Stomach smooth muscle (tissue), 2 donors: ENCODE data around the gene KIAA0753.

Experiments used
- H3K27ac ChIP-seq: one replicate; pipeline ENCODE4 v1.7.0; 2013; ENCODE audit warnings: mild to moderate bottlenecking, low read length, inconsistent platforms
- H3K27me3 ChIP-seq, 2 donors: one replicate each; pipeline ENCODE4 v1.7.0; 2013; ENCODE audit warnings: low read length in 2 of 2; ENCODE audit not compliant: insufficient read depth in 2 of 2, control insufficient read depth in 1 of 2
- H3K36me3 ChIP-seq, 2 donors: one replicate each; pipeline ENCODE4 v1.7.0; 2013; ENCODE audit warnings: low read length in 2 of 2; ENCODE audit not compliant: control insufficient read depth in 2 of 2, insufficient read depth in 2 of 2
- H3K4me1 ChIP-seq: one replicate; pipeline ENCODE4 v1.7.0; 2013; ENCODE audit warnings: low read length; ENCODE audit not compliant: control insufficient read depth, insufficient read depth
- H3K4me3 ChIP-seq, 2 donors: one replicate each; pipeline ENCODE4 v1.7.0; 2013; ENCODE audit warnings: low read length in 2 of 2
- H3K9ac ChIP-seq, 2 donors: one replicate each; pipeline ENCODE4 v1.7.0; 2013; ENCODE audit warnings: low read length in 2 of 2, mild to moderate bottlenecking in 1 of 2
- H3K9me3 ChIP-seq, 2 donors: one replicate each; pipeline ENCODE4 v1.7.0; 2013; ENCODE audit warnings: low read length in 2 of 2; ENCODE audit not compliant: control insufficient read depth in 2 of 2
- donor health status: healthy.
- donor health status: Pancreatic carcinoma.

Gene KIAA0753

DNA sequence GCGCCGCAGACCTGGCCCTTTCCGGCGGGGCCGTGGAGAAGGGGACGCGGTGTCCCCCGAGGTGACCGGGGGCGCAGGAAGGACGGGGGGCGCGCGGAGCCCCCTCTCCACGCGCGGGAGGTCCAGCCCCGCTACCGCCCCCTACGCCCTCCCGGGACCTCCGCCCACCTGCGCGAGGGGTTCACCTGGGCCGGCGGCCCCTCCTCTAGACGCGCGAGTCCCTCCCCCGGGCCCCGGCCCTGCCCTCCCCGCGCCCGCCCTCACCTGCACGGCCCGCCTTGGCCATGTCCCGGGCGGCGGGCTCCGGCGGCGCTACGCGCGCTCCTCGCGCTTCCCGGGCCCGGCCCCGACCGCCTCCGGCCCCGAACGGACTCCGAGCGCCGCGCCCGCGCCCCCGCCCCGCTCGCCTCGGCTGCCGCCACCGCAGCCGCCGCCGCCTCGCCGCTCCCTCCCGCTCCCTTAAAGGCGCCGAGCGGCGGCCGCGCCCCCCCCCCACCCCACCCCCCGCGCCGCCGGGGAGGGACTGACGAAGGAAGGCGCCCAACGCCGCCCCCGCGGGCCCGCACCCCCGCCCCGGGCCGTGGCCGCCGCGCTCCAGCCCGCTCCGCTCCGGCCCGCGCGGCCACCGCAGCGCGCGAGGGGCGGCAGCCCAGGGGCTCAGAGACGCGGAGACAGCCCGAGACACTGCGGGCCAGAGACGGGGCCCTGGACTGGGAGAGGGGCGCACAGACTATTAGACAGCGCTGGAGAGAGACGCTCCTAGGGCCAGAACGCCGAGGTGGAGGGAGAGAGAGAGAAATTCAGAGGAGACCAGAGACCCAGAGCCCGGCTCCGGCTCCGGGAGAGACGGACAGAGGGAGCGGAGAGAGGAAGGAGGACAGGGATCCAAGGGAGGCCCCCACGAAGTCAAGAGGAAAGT, 84.1 kb downstream of the KIAA0753 start, which contains the start of gene PITPNM3:
TSS of gene PITPNM3 (minus strand) at position 435 of the 919 bp plus-strand sequence. CDS start at position 286, 149 bp downstream.
- peak within 1 kb of the TSS; percentile 71 to 86 for H3K9ac ChIP-seq
- peaks cover 2 to 9% of the 10 kb centered on the region in 2 donors for H3K27me3 ChIP-seq
- H3K4me3 ChIP-seq, result peak within 1 kb of the TSS; percentile 54 to 82
- peak within 1 kb of the TSS; percentile 93 for H3K27ac ChIP-seq
- H3K4me1 ChIP-seq, result peaks cover 38% of the 10 kb centered on the region
- H3K36me3 ChIP-seq, result no peaks in the 10 kb centered on the region
- no peaks in the 10 kb centered on the region for H3K9me3 ChIP-seq

DNA sequence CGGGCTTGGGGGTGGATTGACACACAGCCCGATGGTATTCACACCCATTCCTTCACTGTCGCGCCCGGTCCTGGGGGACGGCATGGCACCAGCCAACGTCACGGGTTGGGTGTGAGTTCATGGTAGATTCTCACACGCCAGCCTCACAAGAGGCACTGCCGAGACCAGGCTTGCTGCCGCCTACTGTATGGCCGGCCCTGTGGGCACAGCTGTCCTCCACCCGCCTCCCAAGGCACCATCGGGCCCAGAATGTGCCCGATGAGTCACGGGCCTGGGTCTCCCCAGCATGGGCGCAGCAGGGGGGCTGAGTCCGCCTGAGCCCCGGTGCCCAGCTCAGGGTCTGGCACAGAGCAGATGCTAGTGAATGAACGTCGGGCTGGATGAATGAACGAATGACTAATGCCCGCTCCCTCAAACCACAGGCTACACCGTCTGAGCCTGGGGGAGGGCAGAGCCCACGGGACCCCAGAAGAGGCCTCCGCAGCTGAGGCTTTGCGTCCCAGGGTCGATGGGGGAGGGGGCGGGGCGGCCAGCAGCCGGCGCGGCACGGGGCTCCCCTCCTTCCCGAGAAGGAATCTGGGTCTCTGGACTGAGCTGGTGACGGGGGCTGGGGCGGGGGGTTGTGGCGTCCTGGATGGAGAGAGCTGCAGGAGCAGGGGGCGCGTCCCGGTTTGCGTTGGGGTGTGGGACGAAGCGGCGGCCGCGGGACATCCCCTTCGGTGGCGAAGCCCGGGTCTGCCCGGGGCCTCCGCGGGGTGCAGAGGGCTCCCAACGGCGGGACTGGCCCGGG, 85.0 kb downstream of the KIAA0753 start:
- H3K4me1 ChIP-seq, result peaks cover 41% of the 10 kb centered on the region
- H3K27ac ChIP-seq, result peak overlapping the region; percentile 93
- H3K27me3 ChIP-seq, result peaks cover 2 to 9% of the 10 kb centered on the region in 2 donors
- H3K9ac ChIP-seq, result peak overlapping the region; percentile 71 to 78
- peak overlapping the region; percentile 54 to 82 for H3K4me3 ChIP-seq
- no peaks in the 10 kb centered on the region for H3K36me3 ChIP-seq
- H3K9me3 ChIP-seq, result no peaks in the 10 kb centered on the region

DNA sequence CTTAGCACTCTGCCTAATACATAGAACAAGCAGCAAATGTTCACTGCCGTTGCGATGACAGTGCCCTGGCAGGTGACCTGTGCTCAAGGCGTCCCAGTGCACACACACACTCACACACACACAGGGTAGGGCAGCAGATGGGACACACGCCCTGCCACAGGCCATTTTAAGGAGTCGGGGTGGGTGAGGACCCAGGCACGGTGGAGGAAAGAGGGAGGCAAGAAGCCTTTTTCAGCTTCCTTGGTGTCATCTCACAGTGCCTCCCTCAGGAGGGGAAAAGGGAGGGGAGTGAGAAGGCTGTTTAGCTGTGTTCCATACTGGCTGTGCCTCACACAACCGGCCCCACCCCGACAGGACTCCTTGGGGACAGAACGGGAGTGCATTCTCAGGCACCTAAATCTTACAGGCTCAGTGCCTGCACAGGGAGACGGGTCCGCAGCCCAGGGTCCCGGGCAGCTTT, 85.6 kb downstream of the KIAA0753 start:
- no peaks in the 10 kb centered on the region for H3K36me3 ChIP-seq
- H3K4me1 ChIP-seq, result peaks cover 48% of the 10 kb centered on the region
- H3K9me3 ChIP-seq, result no peaks in the 10 kb centered on the region
- H3K9ac ChIP-seq, result peak overlapping the region; percentile 71 to 78
- peaks cover 2 to 9% of the 10 kb centered on the region in 2 donors for H3K27me3 ChIP-seq
- H3K4me3 ChIP-seq, result peak overlapping the region; percentile 54 to 82
- peak overlapping the region; percentile 93 for H3K27ac ChIP-seq

DNA sequence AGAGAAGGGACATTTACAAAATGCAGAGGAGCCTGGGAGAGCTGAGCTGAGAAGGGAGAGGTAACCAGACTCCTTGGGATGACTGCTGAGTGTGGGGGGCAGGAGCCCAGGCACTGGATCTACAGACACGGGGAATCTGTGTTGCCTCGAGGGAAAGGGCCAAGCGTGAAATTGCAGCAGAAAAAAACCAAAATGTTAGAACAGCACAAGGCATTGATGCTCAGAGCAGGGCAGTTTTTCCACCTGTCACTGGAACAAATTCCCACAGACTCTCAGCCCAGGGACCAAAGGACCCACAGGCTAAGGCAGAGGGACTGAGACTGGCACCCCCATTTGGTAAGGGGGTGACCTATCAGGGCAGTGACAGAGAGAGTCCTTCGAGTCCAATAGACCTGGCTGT, 86.2 kb downstream of the KIAA0753 start:
- Histone ChIP-seq H3K9ac (peak overlapping the region; percentile 71 to 78), H3K4me3 (peak overlapping the region; percentile 54 to 82), H3K4me1 (peaks cover 53% of the 10 kb centered on the region), H3K27ac (peak overlapping the region; percentile 93), H3K36me3 (no peaks in the 10 kb centered on the region), H3K9me3 (no peaks in the 10 kb centered on the region), H3K27me3 (peaks cover 2 to 9% of the 10 kb centered on the region in 2 donors)

DNA sequence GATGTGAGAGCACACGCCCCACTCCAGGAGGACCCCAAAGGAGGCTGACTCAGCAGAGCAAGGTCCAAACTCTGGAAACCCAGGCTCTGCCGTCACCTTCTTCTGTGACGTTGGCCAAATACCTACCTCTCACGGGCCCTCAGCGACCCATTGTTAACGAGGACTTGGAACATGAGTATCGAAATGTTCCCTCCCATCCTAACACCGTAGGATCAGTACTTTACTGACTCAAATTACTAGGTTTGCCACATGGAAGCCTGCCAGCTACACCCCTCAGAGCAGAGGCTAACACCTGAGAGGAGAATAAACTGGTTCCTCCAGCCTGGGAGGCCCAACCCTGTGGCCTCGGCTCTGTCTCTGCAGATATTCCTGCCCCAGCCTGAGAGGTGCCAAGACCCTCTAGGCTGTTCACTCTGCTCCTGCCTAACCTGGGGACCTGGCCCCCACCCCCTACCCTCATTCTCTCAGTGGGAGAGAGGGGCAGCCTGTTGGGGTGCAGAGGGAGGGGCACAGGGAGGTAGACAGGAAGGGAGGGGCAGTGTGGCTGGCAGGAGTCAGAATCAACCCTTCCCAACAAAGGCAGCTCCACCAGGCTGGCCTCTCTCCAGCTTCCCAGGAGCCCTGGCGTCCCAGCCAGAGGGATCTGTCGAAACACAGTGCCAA, 88.5 kb downstream of the KIAA0753 start:
- Histone ChIP-seq H3K4me1 (peaks cover 73% of the 10 kb centered on the region), H3K4me3 (peak overlapping the region in 1 of 2 donors; percentile 59), H3K27ac (peak overlapping the region; percentile 93), H3K36me3 (no peaks in the 10 kb centered on the region), H3K9ac (peak overlapping the region; percentile 51 to 74), H3K9me3 (no peaks in the 10 kb centered on the region), H3K27me3 (peaks cover 2 to 9% of the 10 kb centered on the region in 2 donors)

DNA sequence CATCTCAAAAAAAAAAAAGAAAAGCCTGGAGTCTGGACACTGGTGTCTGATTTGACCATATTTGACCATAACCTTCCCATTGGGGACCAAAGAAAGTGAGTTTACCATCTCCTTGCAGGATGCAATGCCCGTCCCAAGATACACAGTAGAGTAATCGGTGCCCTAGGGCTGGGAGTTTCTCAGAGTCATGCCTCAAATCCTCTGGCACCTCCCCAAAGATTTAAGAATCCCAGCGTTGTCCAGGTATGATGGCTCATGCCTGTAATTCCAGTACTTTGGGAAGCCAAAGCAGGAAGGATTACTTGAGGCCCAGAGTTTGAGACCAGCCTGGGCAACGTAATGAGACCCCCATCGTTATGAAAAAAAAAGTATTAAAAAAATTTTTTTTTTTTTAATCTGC, 89.2 kb downstream of the KIAA0753 start:
- Histone ChIP-seq H3K4me1 (peaks cover 79% of the 10 kb centered on the region), H3K4me3 (no peak overlapping the region), H3K9me3 (no peaks in the 10 kb centered on the region), H3K27me3 (peaks cover 2 to 9% of the 10 kb centered on the region in 2 donors), H3K27ac (peak overlapping the region; percentile 93), H3K9ac (no peak overlapping the region), H3K36me3 (no peaks in the 10 kb centered on the region)

DNA sequence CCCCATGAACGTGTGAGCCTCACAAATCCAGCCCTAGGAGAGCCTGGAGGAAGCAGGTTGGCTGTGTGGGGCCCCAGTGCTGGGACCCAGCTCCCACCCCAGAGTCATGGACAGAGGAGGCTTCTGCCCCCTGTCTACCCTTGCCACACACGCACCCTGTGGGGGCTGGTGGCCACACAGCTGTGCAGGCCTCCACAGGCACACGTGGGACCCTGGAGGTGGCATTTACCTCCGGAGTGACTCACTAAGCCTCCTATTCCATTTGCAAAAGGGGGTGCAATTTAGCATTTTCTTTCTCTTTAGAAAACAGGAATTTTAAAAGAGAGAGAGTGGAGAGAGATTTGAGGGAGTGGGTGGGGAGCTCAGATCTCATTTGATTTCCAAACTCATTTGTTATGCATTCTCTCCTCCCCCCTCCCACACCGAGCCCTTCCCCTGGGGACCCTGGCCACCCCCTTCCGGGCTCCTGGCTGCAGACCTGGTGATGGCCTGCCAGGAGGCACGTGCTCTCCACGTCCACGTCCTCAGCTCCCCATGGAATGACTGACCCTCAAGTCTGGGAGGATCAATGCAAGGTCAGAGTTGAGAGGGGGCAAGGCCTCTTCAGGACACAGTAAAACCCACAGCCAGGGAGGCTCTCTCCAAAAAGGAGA, 91.0 kb downstream of the KIAA0753 start:
- Histone ChIP-seq H3K4me1 (peaks cover 86% of the 10 kb centered on the region), H3K4me3 (peak overlapping the region in 1 of 2 donors; percentile 40), H3K27ac (peak overlapping the region; percentile 98), H3K9ac (peak overlapping the region; percentile 65 to 75), H3K9me3 (no peaks in the 10 kb centered on the region), H3K36me3 (no peaks in the 10 kb centered on the region), H3K27me3 (peaks cover 0 to 2% of the 10 kb centered on the region in 2 donors)

DNA sequence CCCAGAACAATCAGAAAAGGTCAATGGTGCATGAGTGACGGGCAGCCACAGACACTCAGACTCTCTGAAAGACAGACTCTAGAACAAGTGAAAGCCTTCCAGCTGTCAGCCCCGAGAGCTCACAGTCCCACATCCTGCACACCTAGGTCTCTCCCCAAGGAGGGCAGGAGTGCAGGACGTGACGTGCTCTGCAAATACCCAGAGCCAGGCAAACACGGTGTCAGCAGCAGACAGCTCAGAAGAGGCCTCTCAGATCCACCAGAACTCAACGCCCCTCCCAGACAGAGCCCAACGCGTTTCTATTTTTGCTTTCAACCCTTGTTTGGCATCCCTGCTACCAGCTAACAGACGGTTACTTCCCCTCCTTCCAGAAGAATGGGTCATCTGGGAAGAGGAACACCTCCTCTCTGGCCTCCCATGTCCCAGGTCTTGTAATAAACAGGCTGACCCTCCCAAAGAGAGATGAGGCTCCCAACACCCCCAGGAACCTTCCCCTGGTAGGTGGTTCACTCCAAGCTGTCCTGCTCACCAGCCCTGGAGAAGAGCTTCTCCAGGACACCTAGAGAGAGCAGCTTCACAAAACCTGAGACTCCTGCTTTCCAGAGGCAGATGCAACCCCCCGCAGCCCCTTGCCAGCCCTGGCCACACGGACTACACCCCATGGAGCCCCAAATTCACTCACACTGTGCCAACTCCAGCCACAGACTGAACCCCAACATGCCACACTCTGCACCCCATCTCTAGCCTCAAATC, 91.8 kb downstream of the KIAA0753 start:
- Histone ChIP-seq H3K4me3 (peak overlapping the region in 1 of 2 donors; percentile 40), H3K9ac (peak overlapping the region; percentile 65 to 76), H3K4me1 (peaks cover 80% of the 10 kb centered on the region), H3K27ac (peak overlapping the region; percentile 98), H3K9me3 (no peaks in the 10 kb centered on the region), H3K27me3 (no peaks in the 10 kb centered on the region), H3K36me3 (no peaks in the 10 kb centered on the region)

DNA sequence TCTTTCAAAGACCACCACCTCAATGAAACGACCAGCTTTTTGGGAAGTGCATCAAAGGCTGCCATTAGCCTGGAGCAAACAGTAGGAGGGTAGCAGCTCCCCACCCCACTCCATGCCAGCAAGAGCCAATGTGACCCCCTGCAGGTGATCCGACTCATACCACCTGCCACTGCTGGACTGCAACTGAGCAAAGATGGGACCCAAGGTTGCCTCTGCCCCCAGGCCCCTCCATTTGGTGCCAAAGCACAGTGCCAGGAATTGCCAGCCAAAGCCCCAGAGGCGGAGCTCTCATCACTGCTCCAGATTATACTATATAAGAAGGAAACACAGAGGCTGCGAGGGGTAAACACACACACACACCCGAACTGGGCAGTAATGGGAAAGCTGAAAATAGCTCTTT, 92.5 kb downstream of the KIAA0753 start:
- Histone ChIP-seq H3K4me3 (peak overlapping the region in 1 of 2 donors; percentile 40), H3K4me1 (peaks cover 78% of the 10 kb centered on the region)

More for the DNA sequence above, 92.5 kb downstream of the KIAA0753 start:
- H3K27me3 ChIP-seq, result no peaks in the 10 kb centered on the region
- H3K9ac ChIP-seq, result peak overlapping the region; percentile 65 to 76
- no peaks in the 10 kb centered on the region for H3K36me3 ChIP-seq
- H3K9me3 ChIP-seq, result no peaks in the 10 kb centered on the region
- peak overlapping the region; percentile 98 for H3K27ac ChIP-seq
